Activated CD4-positive, alpha-beta T cell treated with anti-CD3 and anti-CD28 coated beads, Interleukin-2, amount 10 ng/mL, durations not matched to agents 7 days and 5 days (primary cell): Measurements from ENCODE around the gene SGCE. TPM values are rescaled to one million over a fixed set of nuclear protein-coding genes. Genes with fewer than 3 reads are reported as not detected.
A peak's percentile ranks its signal among the peaks of the same experiment; 100 is the strongest.
"Not testable (repeated sequence)": the region's sequence is repeated elsewhere in the genome, so short reads cannot be mapped to it uniquely, and the experiment has no call there.

Source experiments
- CTCF ChIA-PET: fragments of 350-600 bp; sonication (Branson Sonifier 250); formaldehyde crosslinking; loops from one replicate; lab custom pipeline; 2021; ENCODE audit warnings: antibody characterized with exemption; lab: Charles Lee
- POLR2A ChIA-PET: fragments of 350-600 bp; sonication (Branson Sonifier 250); formaldehyde crosslinking; loops from one replicate; lab custom pipeline; 2021; ENCODE audit warnings: antibody characterized with exemption; lab: Charles Lee
- DNase-seq: peaks from one replicate; pipeline ENCODE4 v3.0.0-alpha.2; 2020
- H3K27ac Mint-ChIP-seq: one replicate; pipeline ENCODE4 v1.8.0; 2021; ENCODE audit warnings: mild to moderate bottlenecking, moderate library complexity, mixed read lengths
- H3K27me3 Mint-ChIP-seq: one replicate; pipeline ENCODE4 v1.8.0; 2021; ENCODE audit warnings: mixed read lengths
- H3K36me3 Mint-ChIP-seq: one replicate; pipeline ENCODE4 v1.8.0; 2021; ENCODE audit warnings: low read depth, mixed read lengths
- H3K4me1 Mint-ChIP-seq: one replicate; pipeline ENCODE4 v1.8.0; 2021; ENCODE audit warnings: mixed read lengths
- H3K4me3 Mint-ChIP-seq: one replicate; pipeline ENCODE4 v1.8.0; 2021; ENCODE audit warnings: mild to moderate bottlenecking, moderate library complexity, mixed read lengths
- H3K9me3 Mint-ChIP-seq: one replicate; pipeline ENCODE4 v1.8.0; 2021; ENCODE audit warnings: mixed read lengths
- total RNA-seq, 2 experiments: library from RNA; stranded (reverse); gene quantifications; one replicate each; pipeline ENCODE4 v1.2.3, GENCODE V29; 2021

The SGCE gene, protein sequence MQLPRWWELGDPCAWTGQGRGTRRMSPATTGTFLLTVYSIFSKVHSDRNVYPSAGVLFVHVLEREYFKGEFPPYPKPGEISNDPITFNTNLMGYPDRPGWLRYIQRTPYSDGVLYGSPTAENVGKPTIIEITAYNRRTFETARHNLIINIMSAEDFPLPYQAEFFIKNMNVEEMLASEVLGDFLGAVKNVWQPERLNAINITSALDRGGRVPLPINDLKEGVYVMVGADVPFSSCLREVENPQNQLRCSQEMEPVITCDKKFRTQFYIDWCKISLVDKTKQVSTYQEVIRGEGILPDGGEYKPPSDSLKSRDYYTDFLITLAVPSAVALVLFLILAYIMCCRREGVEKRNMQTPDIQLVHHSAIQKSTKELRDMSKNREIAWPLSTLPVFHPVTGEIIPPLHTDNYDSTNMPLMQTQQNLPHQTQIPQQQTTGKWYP
- not detected for total RNA-seq

DNA sequence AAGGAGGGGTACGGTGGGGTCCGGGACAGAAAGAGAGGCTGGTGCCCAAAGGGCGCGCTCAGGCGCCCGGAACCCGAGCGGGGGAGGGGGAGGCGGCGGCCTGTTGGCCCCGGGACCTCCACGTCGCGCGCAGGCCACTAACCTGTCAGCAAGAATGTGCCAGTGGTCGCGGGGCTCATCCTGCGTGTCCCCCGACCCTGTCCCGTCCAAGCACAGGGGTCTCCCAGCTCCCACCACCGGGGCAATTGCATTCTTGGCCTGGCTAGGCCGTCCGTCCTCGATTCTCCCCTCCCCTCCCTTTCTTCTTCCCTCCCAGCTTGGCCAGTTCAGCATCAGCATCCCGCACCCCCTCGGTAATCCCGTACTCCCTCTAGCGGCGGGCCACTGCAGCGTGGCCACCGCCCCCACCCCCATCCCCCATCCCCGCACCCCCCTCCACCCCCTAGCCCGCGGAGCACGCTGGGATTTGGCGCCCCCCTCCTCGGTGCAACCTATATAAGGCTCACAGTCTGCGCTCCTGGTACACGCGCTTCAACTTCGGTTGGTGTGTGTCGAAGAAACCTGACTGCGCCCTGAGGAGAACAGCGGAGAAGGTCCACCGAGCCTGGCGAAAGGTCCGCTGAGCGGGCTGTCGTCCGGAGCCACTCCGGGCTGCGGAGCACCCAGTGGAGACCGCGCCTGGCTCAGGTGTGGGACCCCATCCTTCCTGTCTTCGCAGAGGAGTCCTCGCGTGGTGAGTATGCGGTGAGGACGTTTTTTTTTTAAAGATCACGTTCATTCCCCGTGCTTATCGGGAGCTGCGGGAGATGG is at the start of gene SGCE:
TSS of gene SGCE (minus strand) at position 286 of the 810 bp plus-strand sequence. CDS start at position 251, 35 bp downstream.
- Mint-ChIP-seq H3K27me3 (peaks cover 41% of the 10 kb centered on the region), H3K4me1 (peaks cover 23% of the 10 kb centered on the region), H3K27ac (peak within 1 kb of the TSS; percentile 89), H3K9me3 (peaks cover 4% of the 10 kb centered on the region), H3K4me3 (peak within 1 kb of the TSS; percentile 74), H3K36me3 (no peaks in the 10 kb centered on the region)
- POLR2A ChIA-PET = interaction anchor here (0.5 kb wide), 1 partner anchor 99 kb away, joined by 3 read pairs; no protein-coding TSS in a partner anchor
- DNase-seq = peak; percentile 25
- CTCF ChIA-PET = interaction anchor here (0.8 to 1.8 kb wide), 4 partner anchors 12 to 146 kb away, joined by 3 to 6 read pairs (median 4); no protein-coding TSS in a partner anchor

DNA sequence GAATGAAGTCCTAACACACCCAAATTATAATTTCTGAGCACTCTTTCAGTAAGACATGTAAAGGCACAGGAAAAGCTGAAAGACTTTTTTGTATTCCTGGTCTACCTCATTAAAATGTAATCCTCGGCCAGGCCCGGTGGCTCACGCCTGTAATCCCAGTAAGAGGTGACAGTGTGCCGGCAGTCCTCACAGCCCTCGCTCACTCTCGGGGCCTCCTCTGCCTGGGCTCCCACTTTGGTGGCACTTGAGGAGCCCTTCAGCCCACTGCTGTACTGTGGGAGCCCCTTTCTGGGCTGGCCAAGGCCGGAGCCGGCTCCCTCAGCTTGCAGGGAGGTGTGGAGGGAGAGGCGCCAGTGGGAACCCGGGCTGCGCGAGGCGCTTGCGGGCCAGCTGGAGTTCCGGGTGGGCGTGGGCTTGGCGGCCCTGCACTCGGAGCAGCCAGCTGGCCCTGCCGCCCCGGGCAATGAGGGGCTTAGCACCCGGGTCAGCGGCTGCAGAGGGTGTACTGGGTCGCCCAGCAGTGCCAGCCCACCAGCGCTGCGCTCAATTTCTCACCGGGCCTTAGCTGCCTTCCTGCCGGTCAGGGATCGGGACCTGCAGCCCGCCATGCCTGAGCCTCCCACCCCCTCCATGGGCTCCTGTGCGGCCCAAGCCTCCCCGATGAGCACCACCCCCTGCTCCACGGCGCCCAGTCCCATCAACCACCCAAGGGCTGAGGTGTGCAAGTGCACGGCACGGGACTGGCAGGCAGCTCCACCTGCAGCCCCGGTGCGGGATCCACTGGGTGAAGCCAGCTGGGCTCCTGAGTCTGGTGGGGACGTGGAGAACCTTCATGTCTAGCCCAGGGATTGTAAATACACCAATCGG is 49.5 kb upstream of the SGCE start:
- H3K9me3 Mint-ChIP-seq, H3K4me3 Mint-ChIP-seq, DNase-seq, H3K36me3 Mint-ChIP-seq, H3K4me1 Mint-ChIP-seq, H3K27ac Mint-ChIP-seq, H3K27me3 Mint-ChIP-seq, POLR2A ChIA-PET: not testable (repeated sequence)
- CTCF ChIA-PET = interaction anchor here (1.0 kb wide), 1 partner anchor 37 kb away, joined by 3 read pairs; no protein-coding TSS in a partner anchor

DNA sequence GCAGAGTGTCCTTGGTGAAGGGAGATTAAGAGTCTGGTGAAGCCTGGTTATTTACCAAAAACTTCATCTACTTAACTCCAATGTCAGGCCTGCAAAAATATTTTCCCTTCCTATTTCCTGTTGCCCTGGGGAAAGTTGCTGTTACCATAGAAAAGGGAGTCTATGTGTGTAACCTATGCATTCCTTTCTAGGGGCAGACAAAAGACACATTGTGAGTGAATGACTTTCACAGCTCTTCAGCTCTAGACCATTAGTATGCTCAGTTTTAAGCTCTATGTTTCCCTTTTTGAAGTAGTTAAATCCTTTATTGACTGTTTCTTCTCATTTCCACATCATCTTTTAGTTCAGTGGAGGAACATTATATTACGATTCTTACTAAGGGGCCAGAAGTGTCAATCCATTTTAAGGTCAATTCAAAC is 45.6 kb upstream of the SGCE start:
- ChIA-PET POLR2A (no interaction called here), CTCF (no interaction called here)
- Mint-ChIP-seq H3K4me3 (no peak overlapping the region), H3K36me3 (no peaks in the 10 kb centered on the region), H3K4me1 (no peaks in the 10 kb centered on the region), H3K27ac (no peak overlapping the region), H3K9me3 (no peaks in the 10 kb centered on the region), H3K27me3 (no peaks in the 10 kb centered on the region)
- DNase-seq = no peak

DNA sequence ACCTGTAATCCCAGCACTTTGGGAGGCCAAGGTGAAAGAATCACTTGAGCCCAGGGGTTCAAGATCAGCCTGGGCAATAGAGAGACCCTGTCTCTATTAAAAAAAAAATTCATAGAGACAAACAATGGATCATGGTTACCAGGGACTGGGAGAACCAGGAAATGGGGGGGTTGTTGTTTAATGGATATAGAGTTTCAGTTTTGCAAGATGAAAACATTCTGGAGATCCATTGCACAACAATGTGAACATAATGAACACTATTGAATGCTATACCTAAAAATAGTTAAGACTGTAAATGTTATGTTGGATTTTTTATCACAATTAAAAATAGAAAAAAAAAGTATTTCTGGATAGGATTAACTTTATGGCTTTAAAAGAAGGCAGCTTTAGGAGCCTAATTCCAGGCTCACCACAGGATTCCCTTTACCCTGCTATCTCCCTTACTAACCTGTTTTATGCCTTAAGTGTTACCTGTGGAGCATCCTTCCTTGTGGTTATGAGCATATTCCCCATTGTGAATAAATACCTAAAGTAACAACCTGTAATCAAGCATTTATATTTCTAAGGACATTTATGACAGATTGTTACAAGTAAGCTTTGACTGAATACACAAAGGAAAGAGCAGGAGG is 45.1 kb upstream of the SGCE start:
- Mint-ChIP-seq H3K4me3 (no peak overlapping the region), H3K36me3 (no peaks in the 10 kb centered on the region), H3K27ac (no peak overlapping the region), H3K27me3 (no peaks in the 10 kb centered on the region), H3K9me3 (no peaks in the 10 kb centered on the region), H3K4me1 (no peaks in the 10 kb centered on the region)
- ChIA-PET POLR2A (no interaction called here), CTCF (no interaction called here)
- no peak for DNase-seq

DNA sequence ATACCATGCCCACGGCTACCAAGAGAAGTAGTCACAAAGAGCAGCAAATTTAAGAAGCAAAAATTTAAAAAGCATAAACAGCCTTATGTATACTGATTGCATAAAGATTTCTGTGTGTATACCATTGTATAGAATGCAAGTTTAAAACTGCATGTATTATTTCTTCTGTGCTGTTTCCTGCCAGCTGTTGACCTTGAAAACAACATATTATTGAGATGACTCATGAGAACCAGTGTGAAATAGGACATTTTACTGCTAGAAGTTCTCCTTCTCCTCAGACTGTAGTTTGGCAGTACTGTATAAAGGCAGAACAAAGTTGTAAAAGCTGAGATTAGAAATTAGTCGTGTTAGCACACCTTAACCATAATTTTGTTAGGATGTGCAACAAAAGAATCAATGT is 42.3 kb upstream of the SGCE start:
- DNase-seq = no peak
- Mint-ChIP-seq H3K27ac (no peak overlapping the region), H3K27me3 (no peaks in the 10 kb centered on the region), H3K4me1 (no peaks in the 10 kb centered on the region), H3K36me3 (no peaks in the 10 kb centered on the region), H3K9me3 (no peaks in the 10 kb centered on the region), H3K4me3 (no peak overlapping the region)
- POLR2A ChIA-PET = no interaction called here
- CTCF ChIA-PET = no interaction called here

DNA sequence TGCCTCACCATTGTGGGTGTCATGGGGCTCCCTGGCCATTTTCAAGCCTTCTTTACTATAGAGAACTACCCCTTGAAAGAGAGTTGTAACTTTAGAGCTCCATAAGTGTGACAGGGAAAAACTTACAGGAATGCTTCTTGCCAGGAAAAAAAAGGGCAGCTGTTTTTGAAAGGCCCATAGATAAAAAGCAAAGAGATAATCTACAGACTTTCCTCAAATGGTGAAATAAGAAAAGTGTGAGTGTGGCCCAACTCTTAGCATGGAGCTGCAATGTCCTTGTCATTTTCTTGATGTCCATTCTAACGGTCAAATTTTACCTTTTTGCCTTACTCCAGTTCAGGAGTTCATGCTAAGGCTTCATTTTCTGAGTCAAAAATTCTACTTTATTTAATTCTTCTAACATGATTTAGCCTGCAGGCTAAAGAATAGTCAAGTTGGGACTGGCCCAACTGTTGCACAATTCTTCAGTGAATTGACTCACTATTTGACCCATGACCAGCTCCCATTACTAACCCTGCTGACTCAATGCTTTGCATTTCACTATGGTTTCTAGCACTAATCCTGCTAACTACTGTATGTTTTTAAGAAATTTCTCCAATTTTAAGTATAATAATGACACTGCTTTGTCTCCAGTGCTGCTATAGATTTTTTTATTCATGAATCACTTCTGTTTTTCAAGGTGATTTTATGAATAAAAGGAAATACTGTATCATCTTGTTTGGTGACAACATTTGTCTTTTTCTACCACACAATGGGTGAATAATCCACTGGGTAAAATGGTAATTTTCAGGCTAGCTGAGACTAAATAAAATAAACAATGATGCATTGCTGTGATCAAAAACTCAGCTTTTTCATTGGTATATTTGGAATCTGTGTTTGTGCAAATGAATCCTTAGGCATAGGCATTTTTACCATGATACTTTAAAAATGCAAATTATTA is 41.4 kb upstream of the SGCE start:
- ChIA-PET CTCF (no interaction called here), POLR2A (no interaction called here)
- H3K27me3 Mint-ChIP-seq = no peaks in the 10 kb centered on the region
- no peak overlapping the region for H3K27ac Mint-ChIP-seq
- H3K4me3 Mint-ChIP-seq = no peak overlapping the region
- no peaks in the 10 kb centered on the region for H3K36me3 Mint-ChIP-seq
- no peak for DNase-seq
- no peaks in the 10 kb centered on the region for H3K4me1 Mint-ChIP-seq
- no peaks in the 10 kb centered on the region for H3K9me3 Mint-ChIP-seq

DNA sequence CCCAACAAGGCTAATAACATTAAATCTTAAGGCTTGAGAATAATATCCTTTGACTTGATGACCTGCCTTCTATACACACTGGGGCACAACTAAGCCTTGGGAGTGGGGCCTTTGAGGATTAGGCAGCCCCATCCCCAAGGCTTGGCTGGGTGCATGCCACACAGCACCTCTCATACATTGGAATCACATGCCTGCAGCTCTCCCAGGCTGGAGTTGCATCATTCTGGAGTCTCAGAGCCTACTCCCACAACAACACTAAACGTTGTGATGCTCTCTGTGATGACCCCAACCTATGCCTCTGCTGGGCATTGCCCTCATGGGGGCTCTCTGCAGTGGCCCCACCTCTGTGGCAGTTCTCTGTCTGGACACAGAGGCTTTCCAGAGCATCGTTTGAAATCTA is 31.9 kb upstream of the SGCE start:
- POLR2A ChIA-PET = no interaction called here

DNA sequence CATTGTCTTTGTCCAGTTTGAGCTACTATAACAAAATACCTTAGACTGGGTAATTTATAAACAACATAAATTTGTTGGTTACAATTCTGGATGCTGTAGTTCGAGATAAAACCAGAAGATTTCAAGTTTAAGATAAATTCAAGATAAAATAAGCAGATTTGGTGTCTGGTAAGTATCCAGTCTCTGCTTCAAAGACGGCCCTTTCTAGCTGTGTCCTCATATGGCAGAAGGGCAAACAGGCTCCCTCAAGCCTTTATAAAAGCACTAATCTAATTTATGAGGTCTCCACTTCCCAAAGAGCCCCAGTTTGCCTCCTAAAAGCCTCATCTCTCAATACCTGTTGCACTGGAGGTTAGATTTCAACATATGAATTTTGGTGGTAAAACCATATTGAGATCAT is 31.1 kb upstream of the SGCE start:
- H3K4me3 Mint-ChIP-seq = no peak overlapping the region
- no peak for DNase-seq
- no peaks in the 10 kb centered on the region for H3K9me3 Mint-ChIP-seq
- H3K27me3 Mint-ChIP-seq = peaks cover 9% of the 10 kb centered on the region
- H3K4me1 Mint-ChIP-seq = no peaks in the 10 kb centered on the region
- H3K36me3 Mint-ChIP-seq = no peaks in the 10 kb centered on the region
- POLR2A ChIA-PET = no interaction called here
- CTCF ChIA-PET = no interaction called here
- H3K27ac Mint-ChIP-seq = no peak overlapping the region

More for the DNA sequence above, 31.9 kb upstream of the SGCE start:
- Mint-ChIP-seq H3K36me3 (no peaks in the 10 kb centered on the region), H3K27ac (no peak overlapping the region), H3K4me1 (no peaks in the 10 kb centered on the region), H3K4me3 (no peak overlapping the region), H3K27me3 (peaks cover 9% of the 10 kb centered on the region), H3K9me3 (no peaks in the 10 kb centered on the region)
- CTCF ChIA-PET = no interaction called here
- no peak for DNase-seq

DNA sequence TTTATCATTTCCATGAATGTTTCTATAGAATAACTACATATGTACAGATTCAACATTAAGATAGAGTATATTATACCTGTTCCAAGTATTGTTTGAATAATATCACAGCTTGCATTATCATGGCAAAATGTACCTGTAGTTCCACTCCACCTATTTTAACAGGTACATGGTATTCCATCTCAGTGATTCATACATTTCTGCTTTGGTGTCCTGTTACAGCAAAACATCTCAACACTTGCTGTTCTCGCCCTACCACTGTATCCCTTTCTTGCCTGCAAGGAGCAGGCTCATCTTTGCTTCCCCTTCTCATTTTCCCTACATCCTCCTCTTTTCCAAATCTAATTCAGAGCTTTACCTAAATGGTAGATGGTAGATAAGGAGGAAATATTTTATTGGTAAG is 27.1 kb upstream of the SGCE start:
- POLR2A ChIA-PET = no interaction called here

DNA sequence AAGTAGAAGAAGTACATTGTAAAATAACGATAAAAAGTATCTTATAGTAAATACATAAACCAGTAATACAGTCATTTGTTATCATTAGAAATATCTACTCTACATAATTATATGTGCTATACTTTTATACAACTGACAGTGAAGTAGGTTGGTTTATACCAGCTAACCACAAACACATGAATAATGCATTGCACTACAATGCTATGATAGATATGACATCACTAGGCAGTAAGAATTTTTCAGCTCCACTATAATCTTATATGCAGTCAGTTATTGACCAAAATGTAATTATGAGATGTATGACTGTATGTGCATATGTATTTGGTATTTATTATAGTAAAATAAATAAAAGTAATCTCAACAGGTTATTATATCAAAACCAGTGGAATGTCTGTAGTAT is 23.4 kb upstream of the SGCE start:
- POLR2A ChIA-PET = no interaction called here
- H3K36me3 Mint-ChIP-seq = no peaks in the 10 kb centered on the region
- DNase-seq = no peak
- no peaks in the 10 kb centered on the region for H3K4me1 Mint-ChIP-seq
- CTCF ChIA-PET = interaction anchor here (1.1 kb wide), 1 partner anchor 22 kb away, joined by 3 read pairs; no protein-coding TSS in a partner anchor
- no peaks in the 10 kb centered on the region for H3K9me3 Mint-ChIP-seq
- H3K27me3 Mint-ChIP-seq = peaks cover 2% of the 10 kb centered on the region
- no peak overlapping the region for H3K27ac Mint-ChIP-seq
- no peak overlapping the region for H3K4me3 Mint-ChIP-seq

More for the DNA sequence above, 27.1 kb upstream of the SGCE start:
- peaks cover under 1% of the 10 kb centered on the region for H3K27me3 Mint-ChIP-seq
- no peaks in the 10 kb centered on the region for H3K4me1 Mint-ChIP-seq
- H3K36me3 Mint-ChIP-seq = no peaks in the 10 kb centered on the region
- CTCF ChIA-PET = no interaction called here
- no peak overlapping the region for H3K27ac Mint-ChIP-seq
- DNase-seq = no peak
- H3K4me3 Mint-ChIP-seq = no peak overlapping the region
- no peaks in the 10 kb centered on the region for H3K9me3 Mint-ChIP-seq

DNA sequence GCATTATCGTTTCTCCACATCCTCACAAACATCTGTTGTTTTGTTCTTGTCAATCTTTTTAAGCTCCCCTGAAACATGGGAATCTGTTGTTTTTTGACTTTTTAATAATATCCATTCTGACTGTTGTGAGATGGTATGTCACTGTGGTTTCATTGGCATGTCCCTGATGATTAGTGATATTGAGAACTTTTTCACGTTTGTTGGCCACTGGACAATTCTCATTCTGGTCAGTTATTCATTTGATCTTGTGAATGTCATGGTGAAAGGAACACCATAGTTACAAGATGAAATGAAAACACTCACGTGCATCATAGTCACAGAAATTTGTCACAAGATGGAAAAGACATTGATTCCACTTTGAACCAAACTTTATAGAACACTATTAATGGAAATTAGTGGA is 20.5 kb upstream of the SGCE start:
- Mint-ChIP-seq H3K27me3 (peaks cover 2% of the 10 kb centered on the region), H3K4me3 (no peak overlapping the region), H3K4me1 (no peaks in the 10 kb centered on the region), H3K36me3 (no peaks in the 10 kb centered on the region), H3K9me3 (no peaks in the 10 kb centered on the region), H3K27ac (no peak overlapping the region)
- DNase-seq = no peak
- ChIA-PET CTCF (no interaction called here), POLR2A (no interaction called here)
